ENCODE measurements around the gene FBXL20. TPM values are rescaled to one million over a fixed set of nuclear protein-coding genes. Genes with fewer than 3 reads are reported as not detected.

The FBXL20 gene
- total and polyA plus RNA-seq, 2 of the 8 experiments (the other 6 are each of a cell fraction or from before 2014, with no cell fraction given) = 5.5 to 11.0 TPM

DNA sequence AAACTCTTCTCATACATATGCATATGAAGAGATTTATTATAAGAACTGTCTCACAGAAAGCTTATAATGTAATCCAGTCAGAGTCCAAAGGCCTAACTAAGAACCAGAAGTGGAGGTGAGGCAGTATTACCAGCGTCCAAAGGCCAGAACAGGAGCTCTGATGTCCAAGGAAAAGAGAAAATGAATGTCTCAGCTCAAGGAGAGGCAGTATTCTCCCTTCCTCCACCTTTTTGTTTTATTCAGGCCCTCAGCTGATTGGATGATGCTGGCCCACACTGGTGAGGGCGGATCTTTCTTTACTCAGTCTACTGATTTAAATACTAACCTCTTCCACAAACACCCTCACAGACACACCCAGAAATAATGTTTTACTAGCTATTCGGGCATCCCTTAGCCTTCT lies 43.4 kb downstream of the FBXL20 start (continued):
- TF ChIP-seq NANOG (IDR thresholded peaks at IDR 0.05; ENCODE audit: insufficient read depth, low read depth, low read length, poor library complexity, severe bottlenecking) (no peak), KDM5A (IDR thresholded peaks at IDR 0.05; ENCODE audit: low read length) (no peak), KDM4A (IDR thresholded peaks at IDR 0.05; ENCODE audit: low read depth, low read length, severe bottlenecking) (no peak)

Measured in H1 (cell line).